Activated CD4-positive, alpha-beta T cell treated with anti-CD3 and anti-CD28 coated beads for 1 hour (primary cell): Measurements from ENCODE around the gene KRT31.
"Not testable (repeated sequence)": the region's sequence is repeated elsewhere in the genome, so short reads cannot be mapped to it uniquely, and the experiment has no call there.

Experiments used
- DNase-seq: peaks from one replicate; pipeline ENCODE4 v3.0.0-alpha.2; 2020

Gene KRT31

GRCh38 chr17:41396996-41397660 lies at the start of gene KRT31:
Gene KRT31 (minus strand): TSS chr17:41397608. CDS start chr17:41397539, 69 bp downstream.
- no peak for DNase-seq

GRCh38 chr17:41446806-41447205 lies 49.4 kb upstream of the KRT31 start:
- no peak for DNase-seq

GRCh38 chr17:41444640-41445039 lies 47.2 kb upstream of the KRT31 start:
- no peak for DNase-seq

DNA sequence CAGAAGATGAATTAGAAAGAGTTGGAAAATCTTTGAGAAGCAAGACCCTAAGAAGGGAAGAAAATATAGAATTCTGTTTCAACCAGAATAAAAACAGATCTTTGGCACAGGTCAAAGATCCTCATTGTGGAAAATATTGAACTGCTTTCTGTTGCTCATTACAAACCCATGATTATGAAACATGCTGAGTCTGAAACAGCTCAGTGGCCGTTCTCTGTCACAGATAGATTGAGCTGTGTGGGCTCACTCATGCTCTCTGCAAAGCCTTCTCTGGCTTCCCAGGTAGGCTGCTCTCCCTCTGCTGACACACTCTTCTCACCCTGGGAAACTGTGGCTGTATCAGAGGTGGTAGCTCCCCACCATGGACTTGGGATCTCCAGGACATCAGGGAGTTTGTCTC lies 46.8 kb upstream of the KRT31 start:
- no peak for DNase-seq

DNA sequence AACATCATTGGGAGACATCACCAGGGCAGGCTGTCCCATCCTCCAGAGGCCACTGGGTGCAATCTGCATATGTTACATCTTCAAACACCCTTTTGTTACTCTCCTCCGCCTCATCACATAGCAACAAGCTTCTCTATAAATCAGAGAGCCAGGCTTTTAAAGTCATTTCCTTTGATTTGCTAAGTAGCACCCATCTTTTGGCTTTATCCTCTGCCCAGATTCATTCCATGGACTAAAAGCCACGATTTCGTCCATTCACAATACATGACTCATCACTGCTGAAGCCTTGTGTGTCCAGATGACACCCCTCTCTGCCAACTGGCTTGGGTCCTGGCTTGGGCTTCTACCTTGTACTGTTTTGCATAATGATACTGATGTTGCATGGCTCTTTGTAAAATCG lies 45.3 kb upstream of the KRT31 start:
- DNase-seq: no peak

- no peak for DNase-seq
Observed at GRCh38 chr17:41440531-41441033, 43.2 kb upstream of the KRT31 start, which contains the start of gene KRT38. Gene KRT38 (minus strand): TSS chr17:41440983. CDS start chr17:41440921, 62 bp downstream.

GRCh38 chr17:41439375-41439774 lies 42.0 kb upstream of the KRT31 start:
- no peak for DNase-seq

DNA sequence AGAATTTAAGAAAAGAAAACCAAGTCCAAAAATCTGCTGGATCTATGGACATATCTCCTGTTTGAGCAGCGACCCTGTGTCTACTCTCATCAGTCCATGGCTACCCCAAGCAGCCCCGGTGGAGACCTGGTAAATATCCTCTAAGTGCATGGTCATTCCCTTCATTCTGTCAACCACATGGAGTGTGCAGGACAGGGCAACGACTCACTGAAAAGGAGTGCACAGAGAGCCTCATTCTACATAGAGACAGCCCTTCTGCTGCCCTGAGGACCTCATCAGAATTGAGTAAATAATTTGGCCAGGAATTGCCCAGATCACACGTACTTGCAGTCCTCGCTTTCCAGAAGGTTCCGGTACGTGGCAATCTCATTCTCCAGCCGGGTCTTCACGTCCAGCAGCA lies 40.4 kb upstream of the KRT31 start:
- no peak for DNase-seq

DNA sequence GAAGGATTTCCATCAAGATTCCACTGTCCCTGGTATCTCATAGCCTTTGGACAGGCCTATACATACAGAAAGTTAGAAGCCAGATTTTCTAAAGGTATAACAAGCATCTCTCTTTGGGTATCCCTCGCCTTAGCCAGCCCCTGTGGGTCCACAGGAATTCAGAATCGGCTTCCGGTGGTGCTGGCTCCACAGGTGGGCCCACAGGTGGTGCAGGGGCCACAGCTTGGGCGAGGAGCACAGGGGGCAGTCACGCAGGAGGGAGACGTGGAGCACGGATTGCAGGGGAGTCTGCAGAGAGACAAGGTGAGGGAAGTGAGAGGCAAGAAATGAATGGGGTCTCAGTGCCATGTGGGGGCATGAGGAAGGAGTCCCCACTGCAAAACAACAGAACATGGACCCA lies 39.8 kb upstream of the KRT31 start:
- DNase-seq: no peak

DNA sequence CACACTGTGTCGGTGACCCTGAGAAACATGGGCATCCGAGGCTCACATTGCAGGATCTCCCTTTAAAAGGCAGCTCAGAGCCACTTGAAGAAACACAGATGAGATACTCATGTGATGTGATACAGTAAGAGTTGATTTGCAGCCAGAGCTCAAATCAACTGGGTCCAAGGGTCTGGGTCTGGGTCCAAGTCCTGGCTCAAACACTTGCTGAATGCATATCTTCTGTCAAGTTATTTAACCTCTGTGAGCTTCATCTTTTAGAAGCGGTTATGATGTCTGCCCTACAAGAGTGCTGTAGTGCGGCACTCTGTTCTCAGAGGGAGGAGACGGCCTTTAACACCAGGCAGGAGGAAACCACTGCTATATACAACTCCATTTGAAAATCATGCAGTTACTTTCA lies 37.0 kb upstream of the KRT31 start:
- no peak for DNase-seq

GRCh38 chr17:41434005-41434404 lies 36.6 kb upstream of the KRT31 start:
- no peak for DNase-seq

DNA sequence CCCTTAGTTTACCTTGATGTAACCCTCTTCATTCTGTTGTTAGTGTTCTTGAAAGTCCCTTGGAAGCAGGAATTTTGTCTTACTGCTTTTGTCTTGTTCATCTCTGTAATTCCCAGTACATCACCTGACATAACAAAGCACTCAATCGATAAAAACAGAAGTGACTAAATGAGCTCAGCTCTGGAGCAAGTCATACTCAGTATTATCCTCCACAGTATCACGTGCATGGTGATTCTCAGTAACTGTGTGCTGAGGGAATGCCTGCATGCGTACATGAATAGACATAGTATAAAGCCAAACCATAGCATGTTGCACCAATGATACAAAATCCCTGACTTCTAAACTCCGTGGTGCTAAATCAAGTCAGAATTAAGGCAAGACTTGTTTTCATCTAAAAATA lies 36.2 kb upstream of the KRT31 start:
- DNase-seq: no peak

DNA sequence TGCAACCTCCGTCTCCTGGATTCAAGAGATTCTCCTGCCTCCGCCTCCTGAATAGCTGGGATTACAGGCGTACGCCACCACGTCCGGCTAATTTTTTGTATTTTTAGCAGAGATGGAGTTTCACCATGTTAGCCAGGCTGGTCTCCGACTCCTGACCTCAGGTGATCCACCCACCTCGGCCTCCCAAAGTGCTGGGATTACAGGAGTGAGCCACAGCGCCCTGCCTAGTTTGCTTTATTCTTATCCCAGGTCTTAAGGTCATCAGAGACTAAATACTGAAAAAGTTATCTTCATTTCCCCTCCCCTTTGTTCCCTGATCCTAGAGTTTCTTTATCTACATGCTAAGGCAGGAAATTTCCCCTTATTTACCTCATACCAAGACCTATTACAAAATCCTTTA lies 33.0 kb upstream of the KRT31 start:
- not testable (repeated sequence) for DNase-seq

DNA sequence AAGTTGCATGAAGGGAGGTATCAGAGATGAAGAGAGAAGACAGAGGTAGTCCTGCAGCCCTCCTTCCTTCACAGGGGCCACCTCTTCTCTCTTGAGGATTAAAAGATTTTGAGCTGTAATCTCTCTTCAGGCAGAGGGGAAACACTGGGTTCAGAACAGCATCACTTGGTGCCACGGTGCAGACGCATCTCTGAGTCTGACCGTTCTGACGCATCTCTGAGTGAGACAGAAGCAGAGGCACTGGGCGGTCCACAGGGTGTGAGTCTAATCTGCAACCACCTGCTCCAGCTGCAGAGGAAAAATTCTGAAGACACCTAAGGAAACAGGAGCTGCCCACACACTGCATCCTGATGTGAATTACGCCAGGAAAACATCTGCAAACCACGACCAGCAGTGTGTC lies 32.3 kb upstream of the KRT31 start:
- no peak for DNase-seq

- no peak for DNase-seq
Observed at GRCh38 chr17:41428591-41429291, 31.3 kb upstream of the KRT31 start.

- DNase-seq: no peak
Observed at GRCh38 chr17:41424111-41424635, 26.8 kb upstream of the KRT31 start, which contains the start of gene KRT37. Gene KRT37 (minus strand): TSS chr17:41424585. CDS start chr17:41424523, 62 bp downstream.

GRCh38 chr17:41422586-41422985 lies 25.2 kb upstream of the KRT31 start:
- DNase-seq: not testable (repeated sequence)

GRCh38 chr17:41421617-41422016 lies 24.2 kb upstream of the KRT31 start:
- DNase-seq: no peak

DNA sequence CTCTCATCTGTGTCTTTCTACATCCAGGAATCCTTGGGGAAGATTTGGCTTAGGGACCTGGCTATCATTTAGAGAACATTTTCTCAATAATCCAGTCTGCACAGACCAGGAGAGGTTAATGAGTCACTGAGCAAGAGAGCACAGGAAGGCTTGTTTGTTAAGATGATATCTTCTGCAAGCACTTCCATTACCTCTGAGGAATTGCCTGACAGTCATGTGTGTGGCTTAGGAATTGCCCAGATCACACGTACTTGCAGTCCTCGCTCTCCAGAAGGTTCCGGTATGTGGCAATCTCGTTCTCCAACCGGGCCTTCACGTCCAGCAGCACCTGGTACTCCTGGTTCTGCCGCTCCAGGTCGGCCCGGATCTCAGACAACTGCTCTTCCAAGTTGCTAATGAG lies 23.7 kb upstream of the KRT31 start:
- DNase-seq: no peak

DNA sequence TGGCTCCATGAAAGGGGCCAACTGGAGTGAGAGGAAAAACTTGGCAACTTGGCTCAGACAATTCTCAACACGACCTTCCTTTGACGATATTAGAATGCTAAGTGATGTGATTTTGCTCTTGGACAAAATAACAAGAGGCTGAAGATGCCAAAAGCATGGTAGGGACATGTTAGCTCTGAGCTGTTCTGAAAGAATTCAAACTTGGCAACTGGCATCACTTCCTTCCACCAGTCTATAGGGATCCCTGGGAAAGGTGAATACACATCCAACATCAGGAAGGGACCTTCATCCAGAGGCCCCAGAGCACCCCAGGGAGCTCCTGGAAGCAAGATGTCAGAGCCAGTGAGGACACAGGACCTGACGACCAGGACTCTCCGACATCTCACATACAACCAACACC lies 22.7 kb upstream of the KRT31 start:
- no peak for DNase-seq

DNA sequence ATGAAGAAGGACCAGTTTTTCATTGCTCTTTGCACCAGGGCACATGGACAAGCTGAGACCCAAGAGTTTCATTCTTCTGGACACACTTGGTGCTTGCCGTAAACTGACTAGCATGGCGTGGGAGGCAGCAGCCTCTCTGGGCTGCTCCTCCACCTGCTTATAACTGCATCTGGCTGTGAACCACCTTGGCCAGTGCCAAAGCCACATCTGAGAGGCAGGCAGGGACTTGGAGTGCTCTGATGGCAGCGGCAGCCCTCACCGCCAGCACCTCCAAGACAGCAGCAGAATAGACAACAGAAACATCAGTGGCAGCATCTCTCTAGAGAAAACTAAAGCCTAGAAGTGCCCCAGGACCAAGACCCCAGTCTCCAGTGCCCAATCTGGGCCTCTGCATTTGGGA lies 22.3 kb upstream of the KRT31 start:
- DNase-seq: no peak

DNA sequence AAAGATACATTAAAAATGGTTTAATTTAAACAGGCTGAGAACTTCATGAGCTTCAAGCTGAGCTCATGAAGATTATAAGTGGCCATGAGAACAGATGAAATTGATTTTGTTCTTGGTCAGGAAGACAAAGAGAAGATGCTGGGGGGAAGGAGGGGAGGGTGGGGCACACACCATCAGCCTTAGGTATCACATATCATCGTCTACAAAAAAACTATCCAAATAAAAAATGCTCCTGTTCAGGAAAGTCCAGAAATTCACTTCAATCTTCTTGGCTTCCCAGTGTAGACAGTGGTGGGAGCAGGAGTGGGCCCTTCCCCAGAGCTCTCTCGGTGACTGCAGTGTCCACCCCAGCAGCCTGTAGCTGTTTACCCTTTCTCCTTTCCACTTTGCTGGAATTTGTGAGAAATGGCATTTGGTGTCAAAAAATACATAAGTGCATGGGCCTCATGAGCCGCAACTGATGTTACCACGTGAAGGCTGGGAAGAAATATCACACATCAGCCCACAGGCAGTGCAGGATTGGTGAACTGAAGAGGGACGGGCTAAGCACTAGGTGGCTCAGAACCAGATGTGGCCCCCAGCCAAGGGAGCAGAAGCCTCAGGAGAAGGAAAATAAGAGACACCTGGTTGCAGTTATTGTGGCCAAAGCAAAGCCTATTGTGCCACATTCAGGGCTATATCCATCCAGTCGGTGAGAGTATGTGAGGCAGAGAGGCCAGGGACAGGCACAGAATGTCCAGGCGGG lies 20.9 kb upstream of the KRT31 start:
- DNase-seq: no peak

DNA sequence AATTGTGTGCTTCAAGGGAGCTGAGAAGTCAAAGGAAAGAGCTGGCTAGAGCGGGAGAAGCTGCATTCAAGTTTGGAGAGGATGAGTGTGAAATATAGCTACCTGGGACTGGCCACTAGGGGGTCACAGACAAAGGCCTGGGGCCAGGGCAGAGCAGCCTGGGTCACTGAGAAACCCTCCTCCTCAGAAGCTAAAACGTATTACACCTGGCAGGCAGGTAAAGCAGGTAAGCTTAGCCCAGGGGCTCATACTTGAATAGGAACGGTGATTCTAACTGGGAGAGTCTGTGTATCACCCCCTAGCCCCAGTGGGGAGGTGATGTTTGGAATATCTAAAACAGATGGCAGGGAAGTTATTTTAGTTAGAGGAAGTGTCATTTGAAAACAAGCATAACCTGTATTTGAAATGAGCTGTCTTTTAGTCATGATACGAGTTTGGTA lies 20.2 kb upstream of the KRT31 start:
- DNase-seq: no peak
